ENCODE data around the gene OPN1MW2.
"Not testable (repeated sequence)": the region's sequence is repeated elsewhere in the genome, so short reads cannot be mapped to it uniquely, and the experiment has no call there.

The OPN1MW2 gene

GRCh38 chrX:154219456-154219855, at the start of gene OPN1MW2:
TSS of gene OPN1MW2 (plus strand) at chrX:154219756. CDS start at chrX:154219816, 60 bp downstream.
- DNase-seq: not testable (repeated sequence)

- not testable (repeated sequence) for DNase-seq
Measured at GRCh38 chrX:154172535-154172943, 47.0 kb upstream of the OPN1MW2 start.

- DNase-seq: not testable (repeated sequence)
Measured at GRCh38 chrX:154174356-154174755, 45.2 kb upstream of the OPN1MW2 start.

GRCh38 chrX:154182296-154182695, 37.3 kb upstream of the OPN1MW2 start, which contains the start of gene OPN1MW:
TSS of gene OPN1MW (plus strand) at chrX:154182596. CDS start at chrX:154182678, 82 bp downstream.
- not testable (repeated sequence) for DNase-seq

GRCh38 chrX:154183794-154184193, 35.8 kb upstream of the OPN1MW2 start:
- not testable (repeated sequence) for DNase-seq

- not testable (repeated sequence) for DNase-seq
Measured at GRCh38 chrX:154192846-154193245, 26.7 kb upstream of the OPN1MW2 start.

GRCh38 chrX:154194316-154194715, 25.2 kb upstream of the OPN1MW2 start:
- not testable (repeated sequence) for DNase-seq

GRCh38 chrX:154196466-154196865, 23.1 kb upstream of the OPN1MW2 start:
- not testable (repeated sequence) for DNase-seq

GRCh38 chrX:154209670-154210418, 9.7 kb upstream of the OPN1MW2 start:
- not testable (repeated sequence) for DNase-seq

- not testable (repeated sequence) for DNase-seq
Measured at GRCh38 chrX:154211057-154211456, 8.5 kb upstream of the OPN1MW2 start.

- not testable (repeated sequence) for DNase-seq
Measured at GRCh38 chrX:154211499-154211898, 8.1 kb upstream of the OPN1MW2 start.

GRCh38 chrX:154225292-154225691, 5.7 kb downstream of the OPN1MW2 start:
- not testable (repeated sequence) for DNase-seq

GRCh38 chrX:154226706-154227105, 7.2 kb downstream of the OPN1MW2 start:
- DNase-seq: not testable (repeated sequence)

- not testable (repeated sequence) for DNase-seq
Measured at GRCh38 chrX:154231443-154231842, 11.9 kb downstream of the OPN1MW2 start.

- DNase-seq: not testable (repeated sequence)
Measured at GRCh38 chrX:154233620-154234019, 14.1 kb downstream of the OPN1MW2 start.

- not testable (repeated sequence) for DNase-seq
Measured at GRCh38 chrX:154238939-154239559, 19.5 kb downstream of the OPN1MW2 start.

- not testable (repeated sequence) for DNase-seq
Measured at GRCh38 chrX:154239982-154240503, 20.5 kb downstream of the OPN1MW2 start.

- DNase-seq: not testable (repeated sequence)
Measured at GRCh38 chrX:154247377-154248045, 28.0 kb downstream of the OPN1MW2 start.

- DNase-seq: not testable (repeated sequence)
Measured at GRCh38 chrX:154248076-154248475, 28.5 kb downstream of the OPN1MW2 start.

- DNase-seq: not testable (repeated sequence)
Measured at GRCh38 chrX:154257282-154257681, 37.7 kb downstream of the OPN1MW2 start, which contains the start of gene OPN1MW3. TSS of gene OPN1MW3 (plus strand) at chrX:154257582. CDS start at chrX:154257620, 38 bp downstream.

GRCh38 chrX:154258711-154259110, 39.2 kb downstream of the OPN1MW2 start:
- not testable (repeated sequence) for DNase-seq

- DNase-seq: not testable (repeated sequence)
Measured at GRCh38 chrX:154263072-154263471, 43.5 kb downstream of the OPN1MW2 start.

GRCh38 chrX:154269245-154269644, 49.7 kb downstream of the OPN1MW2 start:
- DNase-seq: not testable (repeated sequence)
